ENCODE measurements around the gene STK32C.
"Not testable (repeated sequence)": the region's sequence is repeated elsewhere in the genome, so short reads cannot be mapped to it uniquely, and the experiment has no call there.

STK32C gene

DNA sequence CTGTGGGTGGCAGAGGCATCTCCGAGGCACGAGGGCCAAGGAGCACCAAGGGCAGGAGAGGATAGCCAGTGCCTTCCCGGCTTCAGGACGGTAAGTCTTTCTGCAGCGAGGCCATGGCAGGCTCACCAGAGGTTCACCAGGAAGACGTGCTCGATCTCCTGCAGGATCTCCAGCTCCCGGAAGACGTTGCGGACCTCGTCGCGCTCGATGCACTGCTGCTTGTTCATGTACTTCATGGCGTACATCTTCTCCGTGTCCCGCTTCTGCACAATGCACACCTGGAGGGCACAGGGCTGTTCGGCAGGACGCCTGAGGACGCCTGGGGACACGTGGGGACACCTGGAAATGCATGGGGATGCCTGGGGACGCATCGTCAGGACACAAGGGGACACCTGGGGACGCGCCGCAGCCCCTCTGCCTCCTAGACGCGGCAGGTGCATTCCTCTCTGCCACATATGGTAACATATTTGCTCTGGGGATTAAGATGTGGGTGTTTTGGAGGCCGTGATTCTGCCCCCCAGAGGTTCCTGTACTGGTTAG, 79.8 kb downstream of the STK32C start:
- DNase-seq = no peak

- DNase-seq = no peak
Observed at GRCh38 chr10:132226586-132227405, 81.0 kb downstream of the STK32C start.

- DNase-seq = no peak
Observed at GRCh38 chr10:132225849-132226205, 81.9 kb downstream of the STK32C start.

- no peak for DNase-seq
Observed at GRCh38 chr10:132225073-132225848, 82.5 kb downstream of the STK32C start.

- DNase-seq = no peak
Observed at GRCh38 chr10:132224343-132225072, 83.2 kb downstream of the STK32C start.

DNA sequence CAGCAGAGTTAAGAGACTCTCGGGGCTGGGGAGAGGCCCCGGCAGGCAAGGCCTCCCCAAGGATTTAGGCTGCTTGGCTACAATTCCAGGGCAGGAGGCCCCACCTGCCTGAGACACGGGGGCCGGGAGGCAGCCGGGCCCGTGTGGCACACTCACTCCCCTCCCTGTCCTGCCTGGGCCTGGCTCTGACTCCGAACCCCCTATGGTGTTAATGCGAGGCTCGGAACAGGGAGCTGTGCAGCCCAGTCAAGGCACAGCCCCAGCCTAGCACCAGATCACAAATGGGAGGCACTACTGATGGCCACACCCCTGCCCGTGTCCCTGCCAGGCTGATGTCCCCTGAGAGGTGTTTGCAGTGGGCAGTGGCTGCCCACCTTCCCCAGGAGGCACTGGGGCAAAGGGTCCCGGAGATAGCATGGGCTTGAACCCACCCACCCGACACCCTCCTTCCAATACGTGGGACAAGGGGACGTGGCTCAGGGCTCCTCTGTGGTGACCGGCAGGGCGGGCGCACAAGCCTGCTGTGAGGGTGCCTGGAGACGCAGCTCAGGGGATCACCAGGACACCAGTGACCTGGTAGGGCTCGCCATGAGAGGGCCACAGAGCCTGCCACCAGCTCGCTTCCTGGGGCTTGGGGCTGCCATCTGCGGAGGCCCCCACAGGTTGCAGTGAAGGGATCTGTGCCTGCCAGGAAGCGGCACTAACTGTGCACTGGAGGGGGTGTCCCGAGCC, 84.0 kb downstream of the STK32C start:
- DNase-seq = no peak

DNA sequence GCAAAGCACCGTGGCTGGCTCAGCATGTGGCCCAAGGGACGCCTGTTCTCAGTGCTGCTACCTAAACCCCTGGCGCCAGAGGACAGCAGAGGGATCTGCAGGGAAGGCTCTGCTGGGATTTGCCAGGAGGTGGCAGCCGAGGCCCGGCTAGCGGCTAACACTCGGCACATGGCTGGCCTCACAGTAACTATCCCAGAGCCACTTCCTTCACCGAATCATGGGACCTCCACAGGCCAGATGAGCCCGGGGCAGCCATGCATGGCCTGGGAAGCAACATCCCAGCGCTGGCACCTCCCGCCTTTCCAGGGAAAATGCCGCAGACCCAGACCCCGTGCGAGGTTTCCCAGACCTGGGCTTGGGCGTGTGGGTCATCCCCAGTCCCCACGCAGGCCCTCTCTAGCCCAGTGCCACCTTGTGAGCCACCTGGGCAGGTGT, 84.6 kb downstream of the STK32C start:
- peak; percentile 22 to 66 (median 53) for DNase-seq

GRCh38 chr10:132222726-132223125, 85.0 kb downstream of the STK32C start:
- no peak for DNase-seq

- DNase-seq = not testable (repeated sequence)
Observed at GRCh38 chr10:132220996-132221395, 86.8 kb downstream of the STK32C start.

DNA sequence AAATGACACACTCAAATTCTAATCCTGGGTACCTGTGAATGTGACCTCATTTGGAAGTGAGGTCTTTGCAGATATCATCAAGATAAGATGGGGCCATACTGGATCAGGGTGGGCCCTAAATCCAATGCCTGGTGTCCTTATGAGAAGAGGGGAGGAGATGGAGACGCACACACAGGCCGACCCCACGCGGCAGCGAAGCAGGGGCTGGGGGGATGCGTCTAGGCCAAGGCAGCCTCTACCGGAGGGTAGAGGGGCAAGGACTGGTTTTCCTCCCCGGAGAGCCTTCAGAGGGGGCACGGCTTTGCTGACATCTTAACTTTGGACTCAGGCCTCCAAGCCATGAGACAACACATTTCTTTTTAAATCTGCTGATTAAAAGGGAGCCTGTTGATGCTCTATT, 87.7 kb downstream of the STK32C start:
- no peak for DNase-seq

- no peak for DNase-seq
Observed at GRCh38 chr10:132219486-132219885, 88.3 kb downstream of the STK32C start.

- DNase-seq = not testable (repeated sequence)
Observed at GRCh38 chr10:132216441-132216840, 91.3 kb downstream of the STK32C start.

DNA sequence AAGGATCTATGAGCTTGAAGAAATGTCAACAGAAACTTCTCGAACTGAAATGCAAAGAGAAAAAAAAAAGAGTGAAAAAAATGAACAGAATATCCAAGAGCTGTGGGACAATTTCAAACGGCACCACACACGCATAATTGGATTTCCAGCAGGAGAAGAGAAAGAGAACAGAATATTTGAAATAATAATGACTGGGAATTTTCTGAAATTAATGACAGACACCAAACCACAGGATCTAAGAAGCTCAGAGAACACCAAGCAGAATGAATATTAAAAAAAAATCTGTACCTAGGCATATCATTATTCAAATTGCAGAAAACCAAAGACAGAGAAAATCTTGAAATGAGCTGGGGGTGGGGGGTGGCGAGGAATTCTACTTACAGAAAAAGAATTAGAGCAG, 93.8 kb downstream of the STK32C start:
- DNase-seq = no peak

DNA sequence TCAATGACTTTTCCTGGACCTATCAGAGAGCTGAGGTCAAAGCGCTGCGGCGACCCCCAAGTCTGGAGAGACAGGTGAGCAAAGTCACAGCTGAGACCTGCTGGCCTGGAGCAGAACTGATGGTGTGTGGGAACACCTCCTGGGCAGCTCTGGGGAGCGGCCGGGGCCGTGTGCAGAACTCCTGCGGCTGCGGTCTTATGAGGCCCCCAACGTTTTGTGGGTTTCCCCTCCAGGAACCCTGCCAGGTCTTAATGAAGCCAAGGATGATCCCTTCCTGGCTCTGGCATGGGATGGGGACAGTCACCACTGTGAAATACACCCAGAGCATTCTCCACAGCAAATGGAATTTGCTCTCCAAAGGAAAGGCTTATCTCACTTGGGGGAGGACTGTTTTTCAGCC, 94.9 kb downstream of the STK32C start:
- no peak for DNase-seq

DNA sequence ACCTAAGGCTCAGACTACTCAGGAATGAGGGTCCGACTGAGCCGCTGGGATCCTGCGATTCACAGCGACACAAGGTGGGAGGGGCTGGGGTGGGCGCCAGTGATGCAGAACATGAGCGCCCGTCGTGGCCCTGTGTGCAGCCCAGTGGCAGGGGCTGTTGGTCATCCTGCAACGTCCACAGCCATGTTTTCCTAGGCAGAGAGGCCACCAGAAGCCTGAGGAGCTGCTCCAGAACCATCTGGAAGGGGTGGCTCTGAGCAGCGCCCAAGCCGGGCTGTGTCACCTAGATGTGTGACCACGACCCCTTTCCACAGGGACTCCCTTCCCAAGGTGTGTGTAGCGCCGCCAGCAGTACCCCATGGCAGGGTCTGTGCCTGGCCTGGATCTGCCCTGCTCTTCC, 96.5 kb downstream of the STK32C start:
- DNase-seq = no peak

GRCh38 chr10:132210766-132211165, 97.0 kb downstream of the STK32C start:
- DNase-seq = no peak

DNA sequence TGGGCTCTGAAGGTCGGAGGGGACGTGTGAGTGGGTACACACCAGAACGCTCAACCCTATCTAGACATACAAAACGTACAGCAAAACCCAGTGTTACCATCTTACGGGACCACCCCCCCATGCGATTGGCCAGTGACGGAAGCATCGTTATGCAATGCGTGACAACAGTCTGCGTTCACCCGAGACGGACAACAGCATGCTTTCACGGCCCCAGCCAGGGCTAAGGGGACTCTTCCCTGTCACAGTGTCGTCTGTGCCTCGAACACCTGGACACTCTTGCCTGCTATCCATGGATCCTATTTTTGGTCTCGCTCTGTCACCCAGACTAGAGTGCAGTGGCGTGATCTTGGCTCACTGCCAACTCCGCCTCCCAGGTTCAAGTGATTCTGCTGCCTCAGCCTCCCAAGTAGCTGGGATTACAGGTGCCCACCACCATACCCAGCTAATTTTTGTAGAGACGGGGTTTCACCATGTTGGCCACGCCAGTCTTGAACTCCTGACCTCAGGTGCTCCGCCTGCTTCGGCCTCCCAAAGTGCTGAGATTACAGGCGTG, 97.7 kb downstream of the STK32C start:
- DNase-seq = no peak

- no peak for DNase-seq
Observed at GRCh38 chr10:132209130-132209529, 98.6 kb downstream of the STK32C start.

- no peak for DNase-seq
Observed at GRCh38 chr10:132208462-132209050, 99.2 kb downstream of the STK32C start.

DNA sequence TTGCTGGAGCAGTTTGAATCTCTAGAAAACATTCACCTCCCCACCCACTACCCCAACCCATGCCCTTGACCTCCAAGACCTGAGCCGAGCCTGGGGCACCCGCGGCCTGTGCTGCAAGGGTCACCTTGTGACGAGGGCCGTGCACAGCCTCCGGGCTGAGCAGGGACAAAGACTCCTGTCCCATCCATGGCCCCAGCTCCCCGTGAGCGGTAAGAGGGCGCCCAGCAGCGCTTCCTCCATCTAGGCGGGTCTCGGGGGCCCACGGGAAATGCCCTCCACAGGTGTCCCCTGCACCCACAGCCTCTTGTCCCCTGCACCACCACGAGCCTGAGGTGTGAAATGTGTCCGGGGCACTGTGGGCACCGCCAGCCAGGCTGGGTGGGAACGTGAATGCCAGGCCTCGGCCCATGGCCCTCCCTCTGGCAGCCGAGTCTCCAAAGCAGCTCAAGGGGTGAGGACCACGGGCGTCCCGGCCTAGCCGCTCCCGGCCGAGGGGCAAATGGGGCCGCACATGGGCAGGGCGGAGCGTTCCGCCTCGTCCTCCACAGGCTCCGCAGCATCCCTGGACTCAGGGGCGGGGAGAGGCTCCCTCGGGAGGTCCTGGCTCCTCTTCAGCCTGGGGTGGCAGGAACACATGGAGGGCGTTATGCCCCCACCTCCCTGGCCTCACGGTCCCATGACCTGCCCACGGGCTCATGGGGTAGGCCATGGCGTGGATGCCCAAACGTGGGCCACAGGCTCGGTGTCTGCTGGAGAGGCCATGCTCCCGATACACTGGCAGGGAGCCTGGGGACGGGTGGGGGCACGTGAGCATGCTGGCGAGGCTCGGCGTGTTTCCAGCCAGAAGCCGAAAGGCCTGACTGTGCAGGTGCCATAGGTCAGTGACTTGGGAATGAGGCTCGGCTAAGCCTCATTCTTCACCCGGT, 100.0 kb downstream of the STK32C start:
- DNase-seq = no peak

Measured in stimulated activated naive CD4-positive, alpha-beta T cell (primary cell).